ENCODE measurements around the gene SIGLEC11.

SIGLEC11 gene

GRCh38 chr19:49940482-49940791 lies 20.5 kb downstream of the SIGLEC11 start:
- TF ChIP-seq, protein P1, sequence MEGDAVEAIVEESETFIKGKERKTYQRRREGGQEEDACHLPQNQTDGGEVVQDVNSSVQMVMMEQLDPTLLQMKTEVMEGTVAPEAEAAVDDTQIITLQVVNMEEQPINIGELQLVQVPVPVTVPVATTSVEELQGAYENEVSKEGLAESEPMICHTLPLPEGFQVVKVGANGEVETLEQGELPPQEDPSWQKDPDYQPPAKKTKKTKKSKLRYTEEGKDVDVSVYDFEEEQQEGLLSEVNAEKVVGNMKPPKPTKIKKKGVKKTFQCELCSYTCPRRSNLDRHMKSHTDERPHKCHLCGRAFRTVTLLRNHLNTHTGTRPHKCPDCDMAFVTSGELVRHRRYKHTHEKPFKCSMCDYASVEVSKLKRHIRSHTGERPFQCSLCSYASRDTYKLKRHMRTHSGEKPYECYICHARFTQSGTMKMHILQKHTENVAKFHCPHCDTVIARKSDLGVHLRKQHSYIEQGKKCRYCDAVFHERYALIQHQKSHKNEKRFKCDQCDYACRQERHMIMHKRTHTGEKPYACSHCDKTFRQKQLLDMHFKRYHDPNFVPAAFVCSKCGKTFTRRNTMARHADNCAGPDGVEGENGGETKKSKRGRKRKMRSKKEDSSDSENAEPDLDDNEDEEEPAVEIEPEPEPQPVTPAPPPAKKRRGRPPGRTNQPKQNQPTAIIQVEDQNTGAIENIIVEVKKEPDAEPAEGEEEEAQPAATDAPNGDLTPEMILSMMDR (IDR thresholded peaks at IDR 0.05; ENCODE audit: control extremely low read depth, extremely low read depth, low read depth, missing control alignments) = no peak
- ChIA-PET CTCF (interaction anchor here (0.6 to 4.1 kb wide), 2 partner anchors 44 to 196 kb away, joined by 3 to 29 read pairs; no protein-coding TSS in a partner anchor), POLR2A (no interaction called here)

DNA sequence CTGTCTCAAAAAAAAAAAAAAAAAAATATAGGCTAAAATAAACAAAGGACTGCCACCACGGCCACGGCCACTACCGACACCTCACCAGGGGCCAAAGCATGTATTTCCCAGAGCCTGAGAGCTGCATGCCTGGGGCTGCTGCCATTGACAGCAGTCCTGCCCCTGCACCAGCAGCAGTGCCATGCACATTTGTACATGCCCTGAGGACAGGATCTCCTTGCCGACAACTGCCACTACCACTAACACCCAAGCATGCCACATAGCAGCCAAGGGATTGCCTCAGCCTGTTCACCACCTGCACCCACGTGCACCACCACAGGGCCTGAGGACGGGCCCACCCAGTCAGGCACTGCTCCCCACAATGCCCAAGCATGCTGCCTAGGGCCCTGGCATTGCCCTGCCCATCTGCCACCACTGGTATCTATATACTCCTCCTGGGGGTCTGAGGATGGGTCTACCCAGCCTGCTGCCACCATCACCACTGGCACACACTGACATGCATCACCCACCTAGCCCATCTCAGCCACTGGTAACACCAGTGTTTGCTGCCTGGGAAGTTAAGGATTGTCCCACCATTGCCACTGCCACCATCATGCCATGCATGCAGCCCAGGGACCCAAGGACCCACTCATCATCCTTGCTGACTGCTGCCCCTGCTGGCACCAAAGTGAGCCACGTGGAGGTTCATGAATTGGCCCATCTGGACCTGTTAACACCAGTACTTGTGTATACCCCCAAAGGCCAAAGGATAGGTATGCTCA lies 21.1 kb downstream of the SIGLEC11 start:
- DNase-seq (ENCODE audit: extremely low spot score) = no peak
- ChIA-PET POLR2A (no interaction called here), CTCF (interaction anchor here (1.2 to 4.1 kb wide), 3 partner anchors 40 to 196 kb away, joined by 10 to 29 read pairs (median 11); no protein-coding TSS in a partner anchor)
- TF ChIP-seq, protein P1 (IDR thresholded peaks at IDR 0.05; ENCODE audit: control extremely low read depth, extremely low read depth, low read depth, missing control alignments) = no peak

More at GRCh38 chr19:49940482-49940791, 20.5 kb downstream of the SIGLEC11 start:
- no peak for DNase-seq (ENCODE audit: extremely low spot score)

GRCh38 chr19:49938662-49939061 lies 22.3 kb downstream of the SIGLEC11 start:
- CTCF ChIA-PET = interaction anchor here (1.1 to 4.1 kb wide), 10 partner anchors 8 to 197 kb away, joined by 3 to 29 read pairs (median 7); partner anchors contain the start of gene ATF5
- TF ChIP-seq, protein P1 (IDR thresholded peaks at IDR 0.05; ENCODE audit: control extremely low read depth, extremely low read depth, low read depth, missing control alignments) = no peak
- POLR2A ChIA-PET = interaction anchor here (0.7 kb wide), 1 partner anchor 521 kb away, joined by 4 read pairs; no protein-coding TSS in a partner anchor
- no peak for DNase-seq (ENCODE audit: extremely low spot score)

DNA sequence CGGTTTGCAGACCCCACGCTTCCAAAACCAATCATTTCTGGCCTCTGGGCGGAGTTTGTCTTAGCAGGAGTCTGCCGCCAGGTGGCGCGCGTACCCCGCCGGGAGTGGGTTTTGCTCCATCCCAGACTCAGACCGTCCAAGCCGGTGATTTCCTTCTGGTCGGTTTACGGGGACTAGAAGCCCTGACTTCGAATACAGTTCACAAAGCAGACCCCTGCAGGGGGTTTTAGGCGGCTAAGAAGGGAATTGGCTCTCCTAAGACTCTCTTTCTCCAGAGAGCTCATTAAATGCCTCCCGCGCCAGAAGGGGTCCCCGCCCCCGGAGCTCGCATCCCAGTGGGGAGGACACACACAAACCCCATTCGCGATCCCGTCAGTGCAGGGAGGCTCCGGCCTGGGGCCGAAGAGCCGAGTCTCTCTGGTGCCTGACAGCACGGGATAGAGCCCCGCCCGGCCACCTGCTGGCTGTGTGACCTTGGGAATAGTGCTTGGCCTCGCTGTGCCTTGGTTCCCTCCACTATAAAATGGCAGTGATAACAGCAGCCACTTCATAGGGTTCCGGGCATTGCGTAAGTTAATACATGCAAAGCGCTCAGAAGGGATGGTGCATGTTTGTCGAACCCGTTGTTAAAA lies 23.1 kb downstream of the SIGLEC11 start:
- DNase-seq (ENCODE audit: extremely low spot score) = peak; percentile 86
- ChIA-PET CTCF (interaction anchor here (1.1 to 4.1 kb wide), 16 partner anchors 8 to 198 kb away, joined by 3 to 29 read pairs (median 5); partner anchors contain the start of gene ATF5), POLR2A (interaction anchor here (0.6 kb wide), 1 partner anchor 88 kb away, joined by 3 read pairs; the partner anchor contains the start of gene ZNF473)
- TF ChIP-seq, protein P1 (IDR thresholded peaks at IDR 0.05; ENCODE audit: control extremely low read depth, extremely low read depth, low read depth, missing control alignments) = peak; percentile 92

- TF ChIP-seq, protein P1 (IDR thresholded peaks at IDR 0.05; ENCODE audit: control extremely low read depth, extremely low read depth, low read depth, missing control alignments) = no peak
- ChIA-PET CTCF (interaction anchor here (1.8 to 4.1 kb wide), 3 partner anchors 17 to 67 kb away, joined by 7 to 29 read pairs (median 17); no protein-coding TSS in a partner anchor), POLR2A (interaction anchor here (1.2 kb wide), 1 partner anchor 18 kb away, joined by 3 read pairs; no protein-coding TSS in a partner anchor)
- no peak for DNase-seq (ENCODE audit: extremely low spot score)
Observed at GRCh38 chr19:49936549-49936948, 24.4 kb downstream of the SIGLEC11 start.

DNA sequence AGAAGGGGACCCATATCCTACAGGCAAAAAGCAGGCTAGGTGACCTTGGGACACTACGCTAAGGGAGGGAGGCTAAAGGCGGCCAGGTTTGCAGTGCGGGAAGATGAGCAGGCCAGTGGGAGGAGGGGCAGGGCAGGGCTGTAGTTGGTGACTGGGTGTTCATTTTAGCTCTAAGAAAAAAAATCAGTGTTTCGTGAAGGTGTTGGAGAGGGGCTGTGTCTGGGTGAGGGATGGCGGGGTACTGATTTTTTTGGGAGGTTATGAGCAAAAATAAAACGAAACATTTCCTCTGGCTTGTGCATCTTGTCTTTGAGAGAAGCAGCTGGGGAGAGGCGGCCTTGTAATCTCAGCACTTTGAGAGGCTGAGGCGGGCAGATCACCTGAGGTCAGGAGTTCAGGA lies 27.3 kb downstream of the SIGLEC11 start:
- CTCF ChIA-PET = interaction anchor here (0.8 to 2.0 kb wide), 3 partner anchors 21 to 202 kb away, joined by 3 to 5 read pairs (median 4); no protein-coding TSS in a partner anchor

More for the DNA sequence above, 27.3 kb downstream of the SIGLEC11 start:
- no peak for DNase-seq (ENCODE audit: extremely low spot score)
- POLR2A ChIA-PET = interaction anchor here (0.6 kb wide), 1 partner anchor 381 kb away, joined by 4 read pairs; no protein-coding TSS in a partner anchor
- TF ChIP-seq, protein P1 (IDR thresholded peaks at IDR 0.05; ENCODE audit: control extremely low read depth, extremely low read depth, low read depth, missing control alignments) = no peak
